ENCODE data around the gene SPEM3.
"Not testable (repeated sequence)": the region's sequence is repeated elsewhere in the genome, so short reads cannot be mapped to it uniquely, and the experiment has no call there.

SPEM3 gene

GRCh38 chr17:7443499-7444485 is 15.1 kb downstream of the SPEM3 start:
- DNase-seq, result no peak

GRCh38 chr17:7444682-7445618 is 16.3 kb downstream of the SPEM3 start, which contains the start of gene CHRNB1:
Gene CHRNB1, plus strand, starts transcription at chr17:7445061. Its CDS starts 67 bp downstream, at chr17:7445128.
- peak; percentile 92 for DNase-seq

- DNase-seq, result peak; percentile 37
Measured at GRCh38 chr17:7445619-7445968, 16.9 kb downstream of the SPEM3 start.

GRCh38 chr17:7448461-7448860 is 19.8 kb downstream of the SPEM3 start:
- DNase-seq, result no peak

- no peak for DNase-seq
Measured at GRCh38 chr17:7459961-7460545, 31.4 kb downstream of the SPEM3 start.

- DNase-seq, result no peak
Measured at GRCh38 chr17:7460850-7461660, 32.4 kb downstream of the SPEM3 start.

GRCh38 chr17:7462474-7463371 is 34.1 kb downstream of the SPEM3 start:
- DNase-seq, result no peak

- no peak for DNase-seq
Measured at GRCh38 chr17:7463372-7463846, 34.8 kb downstream of the SPEM3 start.

GRCh38 chr17:7464081-7464480 is 35.4 kb downstream of the SPEM3 start:
- DNase-seq, result no peak

GRCh38 chr17:7465597-7466275 is 37.1 kb downstream of the SPEM3 start:
- no peak for DNase-seq

- no peak for DNase-seq
Measured at GRCh38 chr17:7466318-7466638, 37.6 kb downstream of the SPEM3 start.

GRCh38 chr17:7466639-7467341 is 38.1 kb downstream of the SPEM3 start:
- no peak for DNase-seq

GRCh38 chr17:7467498-7467897 is 38.8 kb downstream of the SPEM3 start:
- DNase-seq, result no peak

GRCh38 chr17:7468290-7468689 is 39.6 kb downstream of the SPEM3 start:
- no peak for DNase-seq

GRCh38 chr17:7468804-7469389 is 40.2 kb downstream of the SPEM3 start:
- no peak for DNase-seq

GRCh38 chr17:7469843-7470242 is 41.2 kb downstream of the SPEM3 start:
- DNase-seq, result not testable (repeated sequence)

- DNase-seq, result not testable (repeated sequence)
Measured at GRCh38 chr17:7470457-7470973, 41.9 kb downstream of the SPEM3 start.

GRCh38 chr17:7471729-7472128 is 43.1 kb downstream of the SPEM3 start:
- DNase-seq, result no peak

GRCh38 chr17:7474767-7475166 is 46.1 kb downstream of the SPEM3 start:
- not testable (repeated sequence) for DNase-seq
